ENCODE measurements around the gene TMEM87B.
"Not testable (repeated sequence)": the region's sequence is repeated elsewhere in the genome, so short reads cannot be mapped to it uniquely, and the experiment has no call there.

Gene TMEM87B

DNA sequence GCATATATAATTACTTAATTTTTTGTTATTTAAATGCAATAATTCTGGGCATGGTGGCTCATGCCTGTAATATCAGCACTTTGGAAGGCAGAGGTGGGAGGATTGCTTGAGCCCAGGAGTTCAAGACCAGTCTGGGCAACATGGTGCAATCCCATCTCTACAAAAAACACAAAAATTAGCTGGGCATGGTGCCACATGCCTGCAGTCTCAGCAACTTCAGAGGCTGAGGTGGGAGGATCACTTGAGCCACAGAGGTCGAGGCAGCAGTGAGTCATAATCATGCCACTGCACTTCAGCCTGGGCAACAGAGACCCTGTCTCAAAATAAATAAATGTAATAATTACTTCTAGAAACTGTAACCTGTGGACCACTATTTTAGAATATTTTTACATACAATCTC, 21.5 kb upstream of the TMEM87B start:
- DNase-seq (ENCODE audit: low read depth, low spot score): no peak

DNA sequence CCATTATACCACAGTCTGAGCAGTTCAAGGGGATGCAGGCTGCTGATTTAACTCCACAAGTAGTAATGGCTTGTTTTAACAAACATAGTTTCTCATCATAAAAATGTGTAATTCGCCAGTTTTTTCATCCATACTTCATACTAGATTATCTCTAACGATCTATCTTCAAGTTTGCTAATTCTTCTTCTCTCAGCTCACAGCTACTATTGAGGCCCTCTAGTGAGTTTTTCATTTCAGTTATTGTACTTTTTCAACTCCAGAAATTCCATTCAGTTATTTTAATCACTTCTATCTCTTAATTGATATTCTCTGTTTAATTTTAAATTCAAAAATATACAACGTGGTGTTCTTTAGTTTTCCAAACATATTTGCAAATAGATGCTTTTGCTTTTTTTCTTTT, 20.1 kb upstream of the TMEM87B start:
- no peak for DNase-seq (ENCODE audit: low read depth, low spot score)

- DNase-seq (ENCODE audit: low read depth, low spot score): no peak
Observed at GRCh38 chr2:112035786-112036185, 19.3 kb upstream of the TMEM87B start.

DNA sequence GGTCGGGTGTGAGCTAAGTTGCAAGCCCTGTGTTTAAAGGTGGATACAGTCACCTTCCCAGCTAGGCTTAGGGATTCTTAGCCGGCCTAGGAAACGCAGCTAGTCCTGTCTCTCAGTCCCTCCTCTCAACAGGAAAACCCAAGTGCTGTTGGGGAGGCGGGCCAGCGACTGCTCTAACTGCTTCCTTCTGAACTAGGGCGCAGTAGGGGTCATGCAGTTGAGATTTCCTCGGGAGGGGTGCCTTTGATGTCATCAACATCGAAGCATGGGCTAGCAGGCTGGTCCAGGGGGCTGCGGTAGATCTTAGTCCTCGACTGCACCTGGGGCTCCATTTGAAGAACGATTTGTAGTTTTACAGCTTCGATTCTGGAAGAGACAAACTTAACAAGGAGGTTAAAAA, 15.5 kb upstream of the TMEM87B start:
- DNase-seq (ENCODE audit: low read depth, low spot score): not testable (repeated sequence)

DNA sequence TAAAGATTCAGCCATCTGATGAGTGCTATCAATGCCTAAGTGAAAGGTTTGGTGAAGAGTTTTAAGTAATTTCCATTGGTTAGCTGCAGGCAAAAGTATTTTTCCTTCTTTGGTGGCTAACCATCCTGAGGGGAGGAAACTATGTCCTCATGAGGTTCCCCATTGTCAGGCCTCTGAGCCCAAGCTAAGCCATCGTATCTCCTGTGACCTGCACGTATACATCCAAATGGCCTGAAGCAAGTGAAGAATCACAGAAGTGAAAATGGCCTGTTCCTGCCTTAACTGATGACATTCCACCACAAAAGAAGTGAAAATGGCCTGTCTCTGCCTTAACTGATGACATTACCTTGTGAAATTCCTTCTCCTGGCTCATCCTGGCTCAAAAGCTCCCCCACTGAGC, 15.0 kb upstream of the TMEM87B start:
- not testable (repeated sequence) for DNase-seq (ENCODE audit: low read depth, low spot score)

DNA sequence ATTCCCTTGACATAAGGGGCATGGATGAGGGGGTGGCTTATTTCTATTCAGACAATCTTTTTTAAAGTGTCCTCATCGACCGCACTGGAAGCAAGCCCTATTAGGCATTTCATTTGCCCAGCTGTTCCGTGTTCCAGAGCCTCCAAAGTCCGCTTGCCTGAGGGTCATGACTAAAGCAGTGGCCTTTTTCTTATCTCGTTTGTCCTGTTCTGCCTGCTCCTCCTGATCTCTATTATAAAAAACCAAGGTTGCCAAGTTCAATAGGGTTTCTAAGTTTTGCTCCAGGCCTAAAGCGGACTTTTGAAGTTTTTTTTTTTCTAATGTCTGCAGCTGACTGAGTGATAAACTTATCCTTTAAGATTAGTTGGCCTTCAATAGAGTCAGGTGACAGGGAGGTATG, 13.6 kb upstream of the TMEM87B start:
- not testable (repeated sequence) for DNase-seq (ENCODE audit: low read depth, low spot score)

GRCh38 chr2:112045446-112046014, 9.5 kb upstream of the TMEM87B start:
- no peak for DNase-seq (ENCODE audit: low read depth, low spot score)

- no peak for DNase-seq (ENCODE audit: low read depth, low spot score)
Observed at GRCh38 chr2:112046231-112046630, 8.8 kb upstream of the TMEM87B start.

- DNase-seq (ENCODE audit: low read depth, low spot score): no peak
Observed at GRCh38 chr2:112047537-112048235, 7.4 kb upstream of the TMEM87B start.

DNA sequence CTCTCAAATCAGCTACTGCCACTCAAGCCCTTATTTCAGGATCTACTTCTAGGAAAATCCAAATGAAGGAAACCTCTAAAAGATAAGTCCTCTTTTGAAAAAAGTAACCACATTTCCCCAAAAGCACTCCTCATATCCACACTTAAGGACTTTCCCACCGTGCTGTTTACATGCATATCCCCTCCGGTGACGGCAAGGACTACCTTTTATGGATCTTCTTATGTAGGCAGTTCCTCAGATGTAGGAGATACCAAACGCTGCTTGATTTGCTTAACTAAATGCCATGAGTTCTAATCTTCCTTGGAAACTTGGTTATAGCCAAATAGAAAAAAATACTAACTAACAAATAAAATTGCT, 6.9 kb upstream of the TMEM87B start:
- no peak for DNase-seq (ENCODE audit: low read depth, low spot score)

- peak; percentile 54 for DNase-seq (ENCODE audit: low read depth, low spot score)
Observed at GRCh38 chr2:112048887-112049286, 6.2 kb upstream of the TMEM87B start.

DNA sequence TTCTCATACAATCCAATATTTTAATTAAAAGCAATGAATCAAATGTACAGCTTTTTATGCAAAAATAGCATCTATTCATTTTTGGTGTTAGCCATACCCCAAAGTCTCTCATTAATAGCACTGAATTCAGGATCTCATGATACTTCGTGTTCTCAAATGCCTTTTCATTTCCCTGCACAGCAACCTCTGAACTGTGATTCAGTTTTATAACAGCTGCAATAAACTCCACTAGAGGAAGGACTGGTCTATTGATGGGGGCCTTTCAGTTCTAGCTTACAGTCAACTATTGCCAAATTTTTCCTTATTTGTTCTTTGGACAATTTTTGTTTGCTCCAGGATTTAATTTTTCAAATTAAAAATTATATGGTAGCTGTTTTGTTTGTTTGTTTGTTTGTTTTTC, 4.8 kb upstream of the TMEM87B start:
- no peak for DNase-seq (ENCODE audit: low read depth, low spot score)

- DNase-seq (ENCODE audit: low read depth, low spot score): peak; percentile 95
Observed at GRCh38 chr2:112053917-112054846, 887 bp upstream of the TMEM87B start.

DNA sequence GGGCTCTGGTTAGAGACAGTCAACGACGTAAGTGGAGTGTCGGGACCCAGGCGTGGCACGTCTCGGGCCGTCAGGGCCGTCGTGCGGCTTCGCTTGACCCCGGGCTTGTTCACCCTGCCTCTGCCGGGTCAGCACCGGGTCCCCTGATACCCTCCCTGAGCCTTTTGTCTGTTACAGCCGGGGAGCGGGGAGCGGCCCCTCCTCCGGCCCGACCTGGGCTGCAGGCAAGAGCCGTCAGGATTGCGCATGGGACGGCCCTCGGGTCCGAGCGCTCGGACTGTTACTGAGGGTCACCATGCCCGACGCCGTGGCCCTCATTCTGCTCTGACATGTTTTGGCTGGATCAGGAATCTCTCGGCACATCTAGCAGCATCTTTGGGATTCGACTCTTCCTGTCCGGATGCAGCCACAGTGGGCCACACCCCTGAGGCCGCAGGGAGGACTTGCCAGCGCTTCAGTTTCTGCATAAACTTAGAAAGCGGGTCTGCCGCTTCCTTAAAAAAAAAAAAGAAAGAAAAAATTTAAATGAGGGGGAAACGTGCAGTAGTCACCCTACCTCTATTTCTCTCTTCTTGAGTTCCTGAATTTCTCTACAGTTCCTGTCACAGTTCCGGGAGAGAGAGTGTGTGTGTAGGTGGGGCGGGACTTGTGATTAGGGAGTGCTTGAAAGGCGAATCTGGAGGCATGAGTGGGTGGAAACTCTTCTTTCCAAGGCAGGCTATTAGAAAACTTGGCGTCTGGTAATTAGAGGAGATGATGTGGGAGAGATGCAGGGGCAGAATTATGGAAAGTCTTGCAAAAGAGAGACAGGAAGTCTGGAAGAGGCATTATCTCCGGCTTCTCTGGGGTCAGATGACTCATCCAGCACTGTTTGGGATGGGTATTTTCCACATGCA, 909 bp downstream of the TMEM87B start:
- no peak for DNase-seq (ENCODE audit: low read depth, low spot score)

DNA sequence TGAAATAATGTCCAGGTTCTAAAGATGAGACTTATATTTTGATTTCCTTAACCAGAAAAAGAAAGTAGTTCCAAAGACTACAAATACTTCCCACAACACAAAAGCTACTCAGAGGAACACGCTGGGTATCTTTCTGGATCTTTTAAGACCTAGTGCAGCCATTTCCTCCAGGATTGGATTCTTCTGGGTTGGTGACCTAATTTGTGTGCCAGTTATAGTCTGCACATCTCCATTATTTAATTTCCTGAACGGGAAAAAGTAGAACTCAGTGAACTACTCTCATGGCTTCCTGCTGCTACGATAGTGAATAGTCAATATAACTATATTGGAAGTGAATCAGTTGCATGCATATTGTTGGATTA, 1.5 kb downstream of the TMEM87B start:
- DNase-seq (ENCODE audit: low read depth, low spot score): no peak

- no peak for DNase-seq (ENCODE audit: low read depth, low spot score)
Observed at GRCh38 chr2:112059671-112060070, 4.6 kb downstream of the TMEM87B start.

DNA sequence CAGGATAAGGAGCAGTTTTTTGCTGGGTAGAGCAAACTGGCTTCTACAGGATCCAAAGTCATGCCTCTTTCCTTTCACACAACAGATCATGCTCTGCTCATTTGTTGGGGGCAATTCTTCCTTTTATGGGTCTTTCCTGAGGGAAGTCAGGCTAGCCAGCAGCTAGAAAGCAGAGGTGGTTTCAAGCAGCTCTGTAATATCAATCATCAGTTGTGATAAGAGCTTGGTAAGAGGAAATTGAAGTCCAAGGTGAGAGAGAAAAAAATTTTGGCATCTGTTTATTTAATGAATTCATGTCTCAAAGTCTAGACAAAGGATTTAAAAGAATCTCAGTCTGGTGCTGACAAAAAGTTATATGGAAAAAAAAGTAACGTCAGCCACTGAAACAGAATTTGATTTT, 6.2 kb downstream of the TMEM87B start:
- no peak for DNase-seq (ENCODE audit: low read depth, low spot score)

- no peak for DNase-seq (ENCODE audit: low read depth, low spot score)
Observed at GRCh38 chr2:112061840-112062239, 6.8 kb downstream of the TMEM87B start.

- no peak for DNase-seq (ENCODE audit: low read depth, low spot score)
Observed at GRCh38 chr2:112062894-112063293, 7.8 kb downstream of the TMEM87B start.

DNA sequence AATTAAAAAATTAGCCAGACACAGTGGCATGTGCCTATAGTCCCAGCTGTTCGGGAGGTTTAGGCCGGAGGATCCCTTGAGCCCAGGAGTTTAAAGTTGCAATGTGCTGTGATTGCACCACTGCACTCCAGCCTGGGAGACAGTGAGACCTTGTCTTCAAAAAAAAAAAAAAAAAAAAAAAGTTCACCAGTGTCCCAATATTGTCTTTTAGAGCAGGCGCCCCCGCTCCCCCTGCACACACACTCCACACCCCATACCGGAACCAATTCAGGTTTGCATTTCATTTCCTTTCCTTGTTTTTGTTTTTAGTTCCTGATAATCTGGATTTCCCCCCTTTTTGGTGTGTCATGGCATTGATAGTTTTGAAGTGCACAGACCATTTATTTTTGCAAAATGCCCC, 10.4 kb downstream of the TMEM87B start:
- DNase-seq (ENCODE audit: low read depth, low spot score): no peak

GRCh38 chr2:112065966-112066365, 10.9 kb downstream of the TMEM87B start:
- DNase-seq (ENCODE audit: low read depth, low spot score): no peak

DNA sequence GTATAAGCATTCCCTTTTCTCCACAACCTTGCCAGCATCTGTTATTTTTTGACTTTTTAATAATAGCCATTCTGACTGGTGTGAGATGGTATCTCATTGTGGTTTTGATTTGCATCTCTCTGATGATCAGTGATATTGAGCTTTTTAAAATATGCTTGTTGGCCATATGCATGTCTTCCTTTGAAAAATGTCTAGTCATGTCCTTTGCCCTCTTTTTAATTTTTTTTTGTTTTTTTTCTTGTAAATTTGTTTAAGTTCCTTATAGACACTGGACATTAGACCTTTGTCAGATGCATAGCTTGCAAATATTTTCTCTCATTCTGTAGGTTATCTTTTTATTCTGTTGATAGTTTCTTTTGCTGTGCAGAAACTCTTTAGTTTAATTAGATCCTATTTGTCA, 14.7 kb downstream of the TMEM87B start:
- not testable (repeated sequence) for DNase-seq (ENCODE audit: low read depth, low spot score)

Data from smooth muscle cell of the brain vasculature (primary cell).